HG02642 (cell line): ENCODE data around the gene MPP7.
"Not testable (repeated sequence)": the region's sequence is repeated elsewhere in the genome, so short reads cannot be mapped to it uniquely, and the experiment has no call there.

Experiments
- ATAC-seq: cut with Tn5 transposase; IDR thresholded peaks from one replicate; pipeline ENCODE4 v1.9.1; 2021; ENCODE audit warnings: mild to moderate bottlenecking; ENCODE audit not compliant: unreplicated experiment, poor library complexity

Gene MPP7

GRCh38 chr10:28302638-28303488 is at the start of gene MPP7:
TSS of gene MPP7 (minus strand) at chr10:28303064. CDS start at chr10:28238604, 64,460 bp downstream.
- ATAC-seq, result peak; percentile 99

- no peak for ATAC-seq
These were observed 47.0 kb upstream of the MPP7 start for GRCh38 chr10:28349892-28350291.

- ATAC-seq, result no peak
These were observed 41.4 kb upstream of the MPP7 start for GRCh38 chr10:28343987-28344895.

GRCh38 chr10:28343252-28343651 is 40.4 kb upstream of the MPP7 start:
- ATAC-seq, result no peak

GRCh38 chr10:28341679-28342078 is 38.8 kb upstream of the MPP7 start:
- not testable (repeated sequence) for ATAC-seq

- ATAC-seq, result no peak
These were observed 29.9 kb upstream of the MPP7 start for GRCh38 chr10:28332726-28333125.

GRCh38 chr10:28331841-28332240 is 29.0 kb upstream of the MPP7 start:
- ATAC-seq, result no peak

- no peak for ATAC-seq
These were observed 28.2 kb upstream of the MPP7 start for GRCh38 chr10:28331066-28331465.

- ATAC-seq, result no peak
These were observed 25.5 kb upstream of the MPP7 start for GRCh38 chr10:28328346-28328745.

GRCh38 chr10:28327491-28327880 is 24.6 kb upstream of the MPP7 start:
- no peak for ATAC-seq

GRCh38 chr10:28326516-28327490 is 23.9 kb upstream of the MPP7 start:
- no peak for ATAC-seq

- no peak for ATAC-seq
These were observed 17.9 kb upstream of the MPP7 start for GRCh38 chr10:28320799-28321198.

GRCh38 chr10:28320090-28320489 is 17.2 kb upstream of the MPP7 start:
- ATAC-seq, result no peak

GRCh38 chr10:28319061-28319460 is 16.2 kb upstream of the MPP7 start:
- not testable (repeated sequence) for ATAC-seq

- no peak for ATAC-seq
These were observed 15.8 kb upstream of the MPP7 start for GRCh38 chr10:28318626-28319025.

GRCh38 chr10:28317760-28318159 is 14.9 kb upstream of the MPP7 start:
- ATAC-seq, result no peak

GRCh38 chr10:28316696-28317095 is 13.8 kb upstream of the MPP7 start:
- ATAC-seq, result no peak

- ATAC-seq, result no peak
These were observed 12.3 kb upstream of the MPP7 start for GRCh38 chr10:28315140-28315539.

GRCh38 chr10:28314211-28314610 is 11.3 kb upstream of the MPP7 start:
- ATAC-seq, result no peak

GRCh38 chr10:28312572-28312971 is 9.7 kb upstream of the MPP7 start:
- no peak for ATAC-seq
